Breast epithelium (tissue), 3 donors: ENCODE results near the gene TOP2B.

Source experiments
- POLR2AphosphoS5 ChIP-seq, 3 donors: sonication (generic); formaldehyde crosslinking; IDR thresholded peaks; one replicate each; pipeline ENCODE4 v1.6.1; 2017; ENCODE audit warnings: antibody characterized with exemption in 3 of 3
- TF ChIP-seq, protein P1 (sequence below), 3 donors: fragments of 450-650 bp; IDR thresholded peaks; one replicate each; pipeline ENCODE4 v1.5.1; 2016 to 2017; ENCODE audit warnings: antibody characterized with exemption in 3 of 3, mild to moderate bottlenecking in 3 of 3, moderate library complexity in 3 of 3

DNA sequence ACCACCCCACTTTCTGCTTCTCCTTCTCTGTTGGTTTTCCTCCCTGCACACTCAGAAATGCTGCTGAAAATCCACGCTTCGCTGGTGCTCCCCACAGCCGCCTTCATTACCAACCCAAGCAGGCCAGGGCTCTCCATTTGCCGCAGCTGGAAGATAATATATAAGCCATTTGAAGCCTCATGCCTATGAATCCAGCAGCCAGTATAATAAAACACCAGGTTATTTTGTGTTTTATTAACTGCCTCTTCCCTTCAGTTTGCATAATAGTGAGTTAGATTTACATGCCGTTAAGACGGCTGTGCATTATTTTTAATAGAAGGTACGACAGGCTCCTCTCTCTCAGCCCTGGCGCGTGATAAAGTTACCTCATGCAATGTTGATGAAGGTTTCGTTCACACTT is 86.6 kb downstream of the TOP2B start:
- TF ChIP-seq, protein P1, sequence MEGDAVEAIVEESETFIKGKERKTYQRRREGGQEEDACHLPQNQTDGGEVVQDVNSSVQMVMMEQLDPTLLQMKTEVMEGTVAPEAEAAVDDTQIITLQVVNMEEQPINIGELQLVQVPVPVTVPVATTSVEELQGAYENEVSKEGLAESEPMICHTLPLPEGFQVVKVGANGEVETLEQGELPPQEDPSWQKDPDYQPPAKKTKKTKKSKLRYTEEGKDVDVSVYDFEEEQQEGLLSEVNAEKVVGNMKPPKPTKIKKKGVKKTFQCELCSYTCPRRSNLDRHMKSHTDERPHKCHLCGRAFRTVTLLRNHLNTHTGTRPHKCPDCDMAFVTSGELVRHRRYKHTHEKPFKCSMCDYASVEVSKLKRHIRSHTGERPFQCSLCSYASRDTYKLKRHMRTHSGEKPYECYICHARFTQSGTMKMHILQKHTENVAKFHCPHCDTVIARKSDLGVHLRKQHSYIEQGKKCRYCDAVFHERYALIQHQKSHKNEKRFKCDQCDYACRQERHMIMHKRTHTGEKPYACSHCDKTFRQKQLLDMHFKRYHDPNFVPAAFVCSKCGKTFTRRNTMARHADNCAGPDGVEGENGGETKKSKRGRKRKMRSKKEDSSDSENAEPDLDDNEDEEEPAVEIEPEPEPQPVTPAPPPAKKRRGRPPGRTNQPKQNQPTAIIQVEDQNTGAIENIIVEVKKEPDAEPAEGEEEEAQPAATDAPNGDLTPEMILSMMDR (IDR thresholded peaks at IDR 0.05): no peak
- no peak for TF ChIP-seq POLR2AphosphoS5 (IDR thresholded peaks at IDR 0.05)
